Astrocyte of the spinal cord (primary cell): ENCODE measurements around the gene CXCL8.

Source experiments
- DNase-seq: peaks from one replicate; pipeline ENCODE4 v3.0.0; 2011; ENCODE audit warnings: low read depth, low spot score
- H3K4me3 ChIP-seq: 2 replicates; pipeline ENCODE4 v1.5.1; 2011; ENCODE audit warnings: low read depth, mild to moderate bottlenecking, low read length, moderate library complexity
- CTCF ChIP-seq: IDR thresholded peaks from 2 replicates; pipeline ENCODE4 v1.5.1; 2012; ENCODE audit warnings: low read depth, mild to moderate bottlenecking, low read length, inconsistent platforms
- in situ Hi-C: cut with HindIII; loops from 2 replicates; pipeline ENCODE4 v1.10.0; 2017; ENCODE audit warnings: low sequenced_read_pairs

The CXCL8 gene

GRCh38 chr4:73706811-73707210, 33.6 kb upstream of the CXCL8 start:
- in situ Hi-C loops, result no loop called here
- H3K4me3 ChIP-seq, result no peak overlapping the region
- TF ChIP-seq CTCF, result no peak
- DNase-seq, result no peak

GRCh38 chr4:73707269-73707875, 33.0 kb upstream of the CXCL8 start:
- in situ Hi-C loops, result no loop called here
- DNase-seq, result no peak
- TF ChIP-seq CTCF, result no peak
- no peak overlapping the region for H3K4me3 ChIP-seq

GRCh38 chr4:73707918-73708577, 32.3 kb upstream of the CXCL8 start:
- DNase-seq, result peak; percentile 93
- TF ChIP-seq CTCF, result no peak
- in situ Hi-C loops, result no loop called here
- no peak overlapping the region for H3K4me3 ChIP-seq

- DNase-seq, result no peak
- in situ Hi-C loops, result no loop called here
- TF ChIP-seq CTCF, result no peak
- no peak overlapping the region for H3K4me3 ChIP-seq
Observed at GRCh38 chr4:73709451-73710033, 30.8 kb upstream of the CXCL8 start.

- no peak for TF ChIP-seq CTCF
- no peak overlapping the region for H3K4me3 ChIP-seq
- in situ Hi-C loops, result no loop called here
- no peak for DNase-seq
Observed at GRCh38 chr4:73710094-73710493, 30.3 kb upstream of the CXCL8 start.

GRCh38 chr4:73711989-73712388, 28.4 kb upstream of the CXCL8 start:
- no peak for DNase-seq
- in situ Hi-C loops, result no loop called here
- no peak overlapping the region for H3K4me3 ChIP-seq
- TF ChIP-seq CTCF, result no peak
